Right lobe of liver (tissue), 4 donors: ENCODE measurements around the gene CHAD.

ENCODE experiments used
- CTCF ChIP-seq, 4 donors: fragments of 200-600 bp in 3 of 4; fragments of 450-650 bp in 1 of 4; IDR thresholded peaks; one replicate each; pipeline versions ENCODE4 v1.5.1 to v1.8.0; 2016 to 2022; ENCODE audit warnings: antibody characterized with exemption in 4 of 4, mild to moderate bottlenecking in 2 of 4
- POLR2A ChIP-seq: fragments of 450-650 bp; IDR thresholded peaks from one replicate; pipeline ENCODE4 v1.6.1; 2017; ENCODE audit warnings: antibody characterized with exemption, mild to moderate bottlenecking
- donor health status: DM: no; HTN: no; CAD: no.
- donor health status: DM: no; HTN: no; CAD: no.
- donor health status: DM: no; HTN: yes; CAD: no.

GRCh38 chr17:50461550-50462132 lies 7.0 kb downstream of the CHAD start:
- TF ChIP-seq CTCF (IDR thresholded peaks at IDR 0.05) (no peak), POLR2A (no peak)
